Erythroblast (primary cell): ENCODE data around the gene NLGN1.

Experiments
- DNase-seq, 2 experiments: peaks; one replicate each; lab custom pipeline; 2025; lab: John Stamatoyannopoulos, UW
- GATA1 ChIP-seq: IDR thresholded peaks from 2 replicates; pipeline ENCODE4 v1.6.1; 2011; ENCODE audit warnings: low read depth, mild to moderate bottlenecking, control low read depth, low read length, moderate library complexity
- POLR2A ChIP-seq: IDR thresholded peaks from 2 replicates; pipeline ENCODE4 v1.6.1; 2011; ENCODE audit warnings: mild to moderate bottlenecking, low read length

Gene NLGN1

DNA sequence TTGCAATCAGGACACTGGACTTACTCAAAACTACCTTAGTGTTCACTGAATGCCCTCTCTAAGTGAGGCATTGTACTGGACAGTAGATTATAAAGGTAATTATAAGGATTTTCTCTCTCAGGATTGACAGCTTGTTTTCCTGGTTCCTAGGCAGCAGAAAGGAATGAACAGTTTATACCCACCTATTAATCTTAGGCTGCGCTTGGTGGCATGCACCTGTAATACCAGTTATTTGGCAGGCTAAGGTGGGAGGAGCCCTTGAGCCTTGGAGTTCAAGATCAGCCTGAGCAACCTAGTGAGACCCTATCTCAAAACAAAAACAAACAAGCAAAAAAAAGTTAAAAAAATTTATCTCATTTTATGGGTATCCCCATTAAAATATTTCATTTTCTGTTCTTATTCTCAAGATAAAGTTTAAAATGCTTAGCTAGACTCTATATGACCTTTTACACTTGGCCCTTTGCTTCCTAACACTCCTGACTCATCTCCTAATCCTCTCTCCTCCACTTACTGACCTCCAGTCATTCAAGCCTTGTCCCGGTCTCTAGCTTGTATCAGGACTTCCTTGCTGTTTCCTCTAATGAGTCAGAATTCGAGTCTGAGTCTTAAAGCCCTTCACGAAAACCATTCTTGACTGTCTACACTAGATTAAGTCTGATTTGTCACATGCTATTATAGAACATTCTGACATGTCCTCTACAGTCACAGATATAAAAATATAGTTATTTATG lies 348.6 kb downstream of the NLGN1 start:
- no peak for TF ChIP-seq GATA1
- no peak for DNase-seq

DNA sequence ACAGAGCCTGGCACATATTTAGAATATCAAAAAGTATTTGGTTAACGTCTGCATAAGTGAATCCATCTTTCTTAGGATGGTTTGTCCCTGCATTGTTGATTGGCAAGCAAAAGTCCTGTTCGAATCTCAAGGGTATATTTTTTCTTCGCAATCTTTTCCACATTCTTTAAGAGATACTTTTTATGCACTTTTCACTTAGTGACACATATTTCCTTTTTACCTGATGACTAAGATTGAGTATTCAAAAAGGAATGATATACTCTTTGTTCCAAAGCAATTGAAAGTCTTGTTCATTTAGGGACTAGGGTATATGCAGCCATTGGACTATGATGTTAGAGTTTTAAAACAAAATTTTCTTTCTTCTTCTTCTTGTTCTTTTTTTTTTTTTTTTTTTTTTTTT lies 349.9 kb downstream of the NLGN1 start:
- no peak for TF ChIP-seq POLR2A
- no peak for TF ChIP-seq GATA1

DNA sequence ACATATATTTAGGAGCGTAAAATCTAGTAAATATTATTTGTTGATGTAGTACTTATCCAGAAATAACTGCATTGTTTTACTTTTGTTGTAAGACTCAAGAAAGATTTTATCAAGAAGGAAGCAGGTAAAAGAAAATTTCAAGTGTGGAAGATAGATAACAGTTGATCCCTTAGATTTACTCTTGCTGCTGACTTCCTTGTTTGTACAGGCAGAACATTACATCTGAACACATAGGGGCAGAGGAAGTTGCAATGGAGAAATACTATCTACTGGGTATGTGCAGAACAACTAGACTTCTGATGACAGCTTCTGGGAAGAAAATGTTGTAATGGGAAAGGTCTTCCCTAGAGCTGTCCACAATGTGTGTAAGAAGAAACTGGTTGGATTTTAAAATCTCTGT lies 350.6 kb downstream of the NLGN1 start:
- no peak for DNase-seq
- TF ChIP-seq GATA1 (no peak), POLR2A (no peak)

More for the DNA sequence above, 349.9 kb downstream of the NLGN1 start:
- DNase-seq, result no peak

DNA sequence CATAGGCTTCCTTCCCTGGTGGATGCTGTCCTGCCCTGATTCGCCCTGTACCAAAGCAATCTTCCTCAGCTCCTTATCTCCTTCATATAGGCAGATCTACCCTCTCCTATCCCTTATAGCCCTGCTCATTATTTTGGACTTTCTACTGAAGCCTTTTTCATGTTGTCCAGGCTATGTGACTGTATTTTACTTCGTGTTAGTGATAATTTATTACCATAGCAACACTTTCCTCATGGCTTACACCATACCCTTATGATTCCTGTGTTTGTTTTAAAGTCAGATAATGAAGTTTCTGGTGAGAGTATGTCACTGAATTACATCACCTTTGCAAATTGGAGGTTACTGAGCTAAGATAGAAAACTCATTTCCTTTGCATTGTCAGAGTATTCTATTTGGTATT lies 352.6 kb downstream of the NLGN1 start:
- DNase-seq, result peak in 1 of 2 experiments; percentile 21
- TF ChIP-seq POLR2A (no peak), GATA1 (no peak)

DNA sequence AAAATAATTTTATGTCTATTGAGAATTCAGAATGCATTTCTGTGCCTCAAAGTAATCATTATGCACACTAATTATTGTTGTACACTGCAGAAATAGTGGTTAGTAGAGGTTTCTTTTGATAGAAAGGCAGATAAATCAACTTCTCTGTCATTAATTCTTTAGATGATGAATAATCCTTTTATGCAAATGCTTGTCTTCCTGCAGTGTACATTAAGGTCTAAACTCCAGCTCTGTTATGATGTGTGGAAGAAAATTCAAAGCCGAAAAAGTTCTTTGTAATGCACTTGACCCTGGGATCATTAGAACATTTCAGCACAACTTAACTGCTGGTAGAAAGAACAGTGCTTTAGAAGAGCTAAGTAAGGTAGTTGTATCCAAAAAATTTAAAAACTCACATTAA lies 353.0 kb downstream of the NLGN1 start:
- no peak for TF ChIP-seq POLR2A
- TF ChIP-seq GATA1, result no peak

DNA sequence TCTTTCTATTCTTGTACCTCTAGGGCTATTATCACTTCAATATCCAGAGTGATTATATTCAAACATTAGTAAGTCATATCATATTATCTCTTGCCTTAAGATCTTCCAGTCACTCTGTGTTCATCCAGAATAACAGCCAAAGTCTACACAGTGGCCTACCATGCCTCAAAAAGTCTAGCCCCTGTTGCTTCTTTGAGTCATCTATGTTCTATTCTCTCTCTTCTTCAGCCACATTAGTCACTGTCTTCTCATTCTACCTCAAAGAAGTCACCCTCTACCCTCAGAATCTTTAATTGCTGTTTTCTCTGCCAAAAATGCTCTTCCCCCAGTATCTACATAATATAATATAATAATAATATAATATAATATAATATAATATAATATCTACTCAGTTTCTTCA lies 356.0 kb downstream of the NLGN1 start:
- TF ChIP-seq POLR2A (no peak), GATA1 (no peak)
- no peak for DNase-seq

More for the DNA sequence above, 353.0 kb downstream of the NLGN1 start:
- DNase-seq, result no peak

DNA sequence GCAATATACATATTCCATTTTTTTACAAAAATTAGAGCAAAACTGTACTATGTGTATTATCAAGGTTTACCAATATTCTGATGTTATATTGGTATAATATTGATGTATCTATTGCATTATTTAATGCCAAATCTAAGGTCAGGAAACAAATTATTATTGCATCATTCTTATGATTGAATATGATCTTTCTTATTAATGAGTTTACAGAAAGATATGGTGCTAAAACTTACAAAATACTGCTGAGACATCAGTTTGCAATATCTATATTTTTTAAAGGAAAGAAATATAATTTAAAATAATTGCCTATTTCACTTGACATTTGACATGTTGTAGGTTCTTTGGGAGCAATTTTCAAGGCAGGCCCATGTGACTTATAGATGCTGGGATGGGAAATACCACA lies 357.6 kb downstream of the NLGN1 start:
- DNase-seq, result no peak

DNA sequence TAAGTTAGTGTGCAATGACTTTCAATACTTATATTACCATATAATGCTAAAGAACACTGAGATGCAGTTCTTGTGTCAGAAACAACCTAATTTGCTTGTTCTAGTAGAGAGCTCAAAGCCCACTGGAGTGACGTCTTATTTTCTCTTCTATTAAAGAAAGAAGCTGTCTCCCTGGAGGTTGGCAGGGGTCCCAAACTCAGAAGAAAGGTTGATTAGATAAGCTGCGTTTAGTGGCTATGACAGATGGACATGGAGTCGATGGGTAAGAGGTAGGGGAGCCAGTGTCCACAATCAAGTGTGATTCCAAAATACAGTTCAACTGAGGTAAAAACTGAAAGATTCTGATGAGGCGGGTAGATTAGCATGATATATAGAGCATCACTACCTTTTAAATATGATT lies 363.6 kb downstream of the NLGN1 start:
- TF ChIP-seq POLR2A (no peak), GATA1 (no peak)
- DNase-seq, result no peak

More for the DNA sequence above, 357.6 kb downstream of the NLGN1 start:
- no peak for TF ChIP-seq GATA1
- TF ChIP-seq POLR2A, result no peak

DNA sequence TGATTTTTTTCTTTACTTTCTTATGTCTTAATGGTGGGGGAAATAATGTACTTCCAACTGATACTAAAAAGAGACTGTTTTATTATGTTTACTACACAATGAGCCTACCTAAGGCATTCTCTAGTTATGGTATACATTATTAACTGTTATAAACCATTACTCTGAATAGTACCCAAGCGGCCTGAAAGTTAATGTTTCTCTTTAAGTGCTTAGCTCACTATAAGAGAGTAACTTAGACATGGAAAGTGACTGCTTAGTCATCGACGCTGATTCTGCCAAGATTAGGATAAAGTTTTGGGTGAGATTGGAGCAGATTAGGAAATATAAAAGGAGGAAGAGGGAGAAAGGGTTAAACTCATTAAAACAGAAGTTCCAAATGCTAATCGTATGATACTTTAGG lies 365.0 kb downstream of the NLGN1 start:
- DNase-seq, result no peak
- TF ChIP-seq POLR2A (no peak), GATA1 (no peak)

DNA sequence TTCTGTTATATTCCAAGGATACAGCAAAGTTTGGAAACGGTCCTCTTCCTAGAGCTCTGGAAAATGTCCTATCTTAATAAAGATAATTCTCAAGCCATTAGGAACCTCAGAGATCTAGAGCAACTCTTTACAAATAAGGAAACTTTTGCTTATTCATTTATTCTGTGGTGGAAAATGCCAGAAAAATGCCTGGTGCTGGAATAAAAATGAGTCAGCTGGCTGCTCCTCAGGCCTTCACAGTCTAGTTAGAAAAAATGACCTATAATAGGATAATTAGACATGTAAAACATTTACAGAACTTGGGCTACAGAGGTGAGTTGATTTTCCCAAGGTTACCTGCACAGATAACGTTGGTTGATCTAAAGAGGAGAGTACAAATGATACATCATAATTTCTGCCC lies 372.5 kb downstream of the NLGN1 start:
- no peak for DNase-seq

DNA sequence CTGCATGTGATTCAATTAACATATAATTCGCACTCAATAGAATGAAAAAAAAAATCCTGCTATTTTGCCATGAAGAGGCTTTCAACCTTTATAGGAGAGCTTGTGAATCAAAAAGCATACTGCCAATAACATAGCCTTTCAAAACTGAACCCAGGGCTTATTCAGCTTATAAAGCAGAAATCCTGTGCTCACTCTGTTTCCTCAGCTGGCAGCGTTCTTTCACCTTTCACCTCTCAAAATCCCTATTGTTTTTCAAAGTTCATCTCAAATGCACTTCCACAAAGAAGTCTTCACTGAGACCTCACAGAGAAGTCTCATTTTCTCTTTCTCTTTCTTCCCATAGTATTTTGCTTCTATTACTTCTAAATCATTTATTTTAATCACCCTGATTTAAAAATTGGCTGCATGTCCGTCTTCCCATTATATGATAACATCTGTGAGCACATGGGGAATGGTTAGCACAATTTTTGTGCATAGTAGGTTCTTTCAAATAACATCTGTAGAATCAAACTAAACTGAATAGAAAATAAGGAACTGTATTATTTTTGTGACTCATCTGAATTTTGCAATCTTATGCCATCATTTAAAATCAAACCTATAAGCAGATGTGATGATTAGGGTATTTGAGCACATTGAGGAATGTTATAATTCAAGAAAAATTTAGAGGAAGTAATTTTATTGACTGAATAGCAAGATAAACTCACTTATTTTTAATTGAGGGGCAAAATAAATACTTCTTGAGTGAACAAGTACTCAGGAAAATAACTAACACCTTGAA lies 373.4 kb downstream of the NLGN1 start:
- TF ChIP-seq GATA1, result no peak
- no peak for TF ChIP-seq POLR2A
- DNase-seq, result no peak

More for the DNA sequence above, 372.5 kb downstream of the NLGN1 start:
- TF ChIP-seq POLR2A, result no peak
- TF ChIP-seq GATA1, result no peak

DNA sequence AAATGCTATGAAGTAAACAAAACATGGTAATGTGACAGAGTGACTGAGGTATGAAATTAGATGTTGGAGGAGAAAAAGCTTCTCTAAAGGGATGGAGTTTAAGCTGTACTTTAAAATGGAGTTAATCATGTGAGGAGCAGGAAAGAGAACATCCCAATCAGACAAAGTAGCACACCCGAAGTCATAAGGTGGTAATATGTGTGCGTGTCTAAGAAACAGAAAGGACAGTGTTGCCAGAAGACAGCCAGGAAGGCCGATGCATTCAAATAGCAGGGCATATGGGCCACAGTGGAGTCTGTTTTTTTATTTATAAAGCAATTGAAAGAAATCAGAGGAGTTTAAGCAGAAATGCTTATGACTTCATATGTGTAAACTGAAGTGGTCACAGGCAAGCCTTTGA lies 376.3 kb downstream of the NLGN1 start:
- no peak for DNase-seq
- TF ChIP-seq GATA1, result no peak
- no peak for TF ChIP-seq POLR2A

DNA sequence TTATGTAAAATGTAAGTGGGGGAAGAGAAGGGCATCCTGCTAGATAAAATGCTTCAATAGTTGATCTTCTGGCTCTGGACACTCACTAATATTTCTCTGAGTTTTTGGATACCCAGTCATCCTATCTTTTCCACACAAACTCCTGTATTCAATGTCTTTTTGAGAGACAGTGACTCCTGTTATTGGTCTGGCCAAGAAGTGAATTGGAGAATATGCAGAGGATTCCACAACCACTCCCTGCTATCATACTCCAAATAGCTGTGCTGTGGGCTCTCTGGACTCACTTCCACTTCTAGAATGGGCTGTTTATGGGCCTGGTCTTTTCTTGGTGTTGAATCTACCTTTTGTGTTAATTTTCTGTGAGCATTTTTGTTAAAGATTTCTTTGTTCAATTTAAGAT lies 376.8 kb downstream of the NLGN1 start:
- no peak for DNase-seq
- TF ChIP-seq POLR2A (no peak), GATA1 (no peak)

DNA sequence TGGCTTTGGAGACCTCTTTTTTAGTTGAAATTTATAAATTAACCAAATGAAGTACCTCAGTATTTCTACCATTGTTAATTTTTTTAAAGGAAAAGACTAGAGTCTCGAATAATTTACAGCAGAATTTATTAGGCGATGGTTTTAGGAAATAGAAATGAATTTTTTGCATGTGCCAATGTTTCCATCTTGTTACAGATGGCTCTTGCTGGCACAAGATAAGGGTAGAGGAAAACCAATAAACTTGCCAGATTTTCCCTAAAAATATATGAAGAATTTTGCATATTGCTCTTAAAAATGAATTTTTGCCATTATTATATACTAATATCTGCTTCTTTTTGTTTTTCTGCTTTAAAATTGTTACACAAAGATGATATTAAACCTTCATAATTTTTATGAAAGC lies 380.7 kb downstream of the NLGN1 start:
- TF ChIP-seq GATA1, result no peak
- no peak for TF ChIP-seq POLR2A
- DNase-seq, result no peak
